B cell (primary cell): ENCODE data around the gene KRTAP19-2. TPM values are rescaled to one million over a fixed set of nuclear protein-coding genes. Genes with fewer than 3 reads are reported as not detected.

Experiments
- ATAC-seq: fragments of 200-7000 bp; cut with Tn5 transposase; one replicate; pipeline ENCODE4 v1.10.0; 2021; ENCODE audit warnings: low read depth, mild to moderate bottlenecking, moderate number of reproducible peaks, moderate library complexity
- CTCF ChIA-PET: fragments of 350-600 bp; sonication (Branson Sonifier 250); formaldehyde crosslinking; loops from one replicate; lab custom pipeline; 2021; ENCODE audit warnings: antibody characterized with exemption, inconsistent platforms; lab: Charles Lee
- POLR2A ChIA-PET: fragments of 350-600 bp; sonication (Branson Sonifier 250); formaldehyde crosslinking; loops from one replicate; lab custom pipeline; 2021; ENCODE audit warnings: antibody characterized with exemption; lab: Charles Lee
- DNase-seq: peaks from one replicate; pipeline ENCODE4 v3.0.0; 2013
- H2AFZ ChIP-seq: 2 replicates; pipeline ENCODE4 v1.6.1; 2012; ENCODE audit warnings: mild to moderate bottlenecking, low read depth, low read length; ENCODE audit not compliant: insufficient read depth, poor library complexity, severe bottlenecking
- H3K27ac ChIP-seq, 2 donors: 1 replicate in 1 of 2; 2 replicates in 1 of 2; pipeline ENCODE4 v1.5.1; 2012 to 2013; ENCODE audit warnings: low read length in 2 of 2, mild to moderate bottlenecking in 2 of 2, moderate library complexity in 1 of 2
- H3K27me3 ChIP-seq, 4 experiments: fragments of 200-600 bp in 1 of 4; sonication (generic) in 1 of 4; replicated peaks in 1 of 4; 1 replicate in 2 of 4; 2 replicates in 2 of 4; pipeline versions ENCODE4 v1.6.1 to v1.7.0; 2013 to 2016; ENCODE audit warnings: low read length in 3 of 4, mild to moderate bottlenecking in 2 of 4, mixed read lengths in 1 of 4, moderate library complexity in 1 of 4; ENCODE audit not compliant: insufficient read depth in 4 of 4, control insufficient read depth in 3 of 4; ENCODE audit errors: control extremely low read depth in 1 of 4
- H3K36me3 ChIP-seq, 2 experiments: replicated peaks in 1 of 2; 1 replicate in 1 of 2; 2 replicates in 1 of 2; pipeline versions ENCODE4 v1.6.1 to v1.7.1; 2013; ENCODE audit warnings: low read length in 1 of 2; ENCODE audit not compliant: insufficient read depth in 2 of 2, control insufficient read depth in 1 of 2; ENCODE audit errors: control extremely low read depth in 1 of 2, extremely low read depth in 1 of 2
- H3K4me1 ChIP-seq, 2 donors: fragments of 200-600 bp in 1 of 2; sonication (generic) in 1 of 2; 1 replicate in 1 of 2; 2 replicates in 1 of 2; pipeline versions ENCODE4 v1.5.1 to v1.6.1; 2013 to 2017; ENCODE audit warnings: low read length in 2 of 2; ENCODE audit not compliant: control insufficient read depth in 2 of 2, insufficient read depth in 2 of 2
- H3K4me2 ChIP-seq: replicated peaks from 2 replicates; pipeline ENCODE3; 2012; ENCODE audit warnings: mild to moderate bottlenecking, low read depth, low read length; ENCODE audit not compliant: poor library complexity, severe bottlenecking
- H3K4me3 ChIP-seq, 5 experiments: fragments of 200-600 bp in 1 of 5; sonication (generic) in 1 of 5; 1 replicate in 3 of 5; 2 replicates in 2 of 5; pipeline versions ENCODE4 v1.5.1 to v1.7.0; 2011 to 2016; ENCODE audit warnings: low read length in 4 of 5, mild to moderate bottlenecking in 4 of 5, low read depth in 2 of 5, control low read depth in 1 of 5, moderate library complexity in 1 of 5; ENCODE audit not compliant: insufficient read depth in 1 of 5; ENCODE audit errors: control extremely low read depth in 1 of 5, extremely low read depth in 1 of 5
- H3K79me2 ChIP-seq: fragments of 200-600 bp; sonication (generic); one replicate; pipeline ENCODE4 v1.6.0; 2016; ENCODE audit warnings: low read length; ENCODE audit not compliant: control insufficient read depth, insufficient read depth
- H3K9ac ChIP-seq: fragments of 200-600 bp; sonication (generic); 2 replicates; pipeline ENCODE4 v1.6.1; 2017; ENCODE audit warnings: mild to moderate bottlenecking, low read length, moderate library complexity
- H3K9me3 ChIP-seq, 3 donors: one replicate each; pipeline versions ENCODE4 v1.6.1 to v1.7.1; 2013; ENCODE audit warnings: low read length in 2 of 3; ENCODE audit not compliant: control insufficient read depth in 2 of 3, insufficient read depth in 1 of 3; ENCODE audit errors: control extremely low read depth in 1 of 3
- H4K20me1 ChIP-seq: 2 replicates; pipeline ENCODE4 v1.6.0; 2012; ENCODE audit warnings: mild to moderate bottlenecking, low read length; ENCODE audit not compliant: insufficient read depth, control insufficient read depth, poor library complexity, severe bottlenecking
- H3K27ac Mint-ChIP-seq: one replicate; pipeline ENCODE4 v1.8.0; 2021; ENCODE audit warnings: mixed read lengths
- H3K27me3 Mint-ChIP-seq: one replicate; pipeline ENCODE4 v1.8.0; 2021; ENCODE audit warnings: mixed read lengths
- H3K4me1 Mint-ChIP-seq: one replicate; pipeline ENCODE4 v1.8.0; 2021; ENCODE audit warnings: mixed read lengths
- H3K4me3 Mint-ChIP-seq: one replicate; pipeline ENCODE4 v1.8.0; 2021; ENCODE audit warnings: mixed read lengths
- H3K9me3 Mint-ChIP-seq: one replicate; pipeline ENCODE4 v1.8.0; 2022; ENCODE audit warnings: mixed read lengths; ENCODE audit not compliant: insufficient read depth
- EZH2 ChIP-seq: IDR thresholded peaks from 2 replicates; pipeline ENCODE4 v1.6.1; 2012; ENCODE audit warnings: borderline replicate concordance, low read depth, mild to moderate bottlenecking, moderate library complexity, low read length; ENCODE audit not compliant: insufficient read depth, poor library complexity, severe bottlenecking
- WGBS: methylation state at CpG from one replicate; pipeline ENCODE4 v1.1.5; 2013; ENCODE audit warnings: missing lambda C conversion rate; ENCODE audit not compliant: insufficient coverage; 5-methylcytosine and 5-hydroxymethylcytosine counted together
- intact Hi-C: fragments of 100-400 bp; cut with micrococcal nuclease; formaldehyde crosslinking; loops from one replicate; pipeline ENCODE4 v1.10.0; 2022
- polyA plus RNA-seq: library from polyadenylated mRNA; depleted of rRNA; stranded (reverse); fragments of >200 nt; gene quantifications from 2 replicates; pipeline ENCODE4 v1.2.3, GENCODE V29; 2012
- small RNA-seq: library from RNA; depleted of rRNA; stranded (forward); fragments of <200 nt; gene quantifications from one replicate; pipeline ENCODE3, GENCODE V24; 2012; ENCODE audit warnings: low replicate concordance, low read depth; ENCODE audit not compliant: insufficient read length
- total RNA-seq, 2 donors: library from RNA; stranded (reverse); fragments of 120-200 nt in 1 of 2; gene quantifications; 1 replicate in 1 of 2; 2 replicates in 1 of 2; pipeline versions ENCODE4 v1.2.3 to v1.2.4, GENCODE V29; 2013 to 2022
- TF ChIP-seq, protein P1 (sequence below): fragments of 200-600 bp; IDR thresholded peaks from one replicate; pipeline ENCODE4 v1.8.0; 2022; ENCODE audit warnings: antibody characterized with exemption, mild to moderate bottlenecking

KRTAP19-2 gene
- total and polyA plus RNA-seq, 2 donors (not counting 1 experiment from before 2014, with no cell fraction given): not detected

DNA sequence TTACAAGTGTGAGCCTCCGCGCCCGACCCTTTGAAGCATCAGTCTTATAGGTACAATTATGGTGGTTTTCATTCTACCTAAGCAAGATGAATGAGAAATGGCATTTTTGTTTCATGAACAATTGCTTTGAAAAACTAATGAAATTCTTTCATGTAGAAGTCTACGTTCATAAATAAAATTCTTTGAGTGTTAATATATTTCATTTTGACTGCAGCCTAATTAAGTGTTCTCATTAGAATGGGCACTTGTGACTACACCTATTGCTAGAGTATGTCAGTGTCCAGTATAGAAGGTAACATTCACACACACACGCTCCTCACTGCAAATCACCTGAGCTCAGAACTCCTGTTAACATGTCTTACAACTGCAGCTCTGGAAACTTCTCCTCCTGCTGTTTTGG is 47.3 kb downstream of the KRTAP19-2 start, which contains the start of gene KRTAP15-1:
KRTAP15-1 (plus strand) TSS at position 301 of the 400 bp plus-strand sequence; CDS start at position 354, 53 bp downstream.
- Mint-ChIP-seq H3K27me3 (no peaks in the 10 kb centered on the region), H3K4me1 (no peaks in the 10 kb centered on the region), H3K27ac (no peak within 1 kb of the TSS), H3K9me3 (no peaks in the 10 kb centered on the region), H3K4me3 (no peak within 1 kb of the TSS)
- no peaks in the 10 kb centered on the region for H3K79me2 ChIP-seq
- POLR2A ChIA-PET: no interaction called here
- H3K27ac ChIP-seq: no peak within 1 kb of the TSS
- CTCF ChIA-PET: no interaction called here
- H3K4me3 ChIP-seq: no peak within 1 kb of the TSS
- ATAC-seq (no peak), DNase-seq (no peak)
- TF ChIP-seq, protein P1, sequence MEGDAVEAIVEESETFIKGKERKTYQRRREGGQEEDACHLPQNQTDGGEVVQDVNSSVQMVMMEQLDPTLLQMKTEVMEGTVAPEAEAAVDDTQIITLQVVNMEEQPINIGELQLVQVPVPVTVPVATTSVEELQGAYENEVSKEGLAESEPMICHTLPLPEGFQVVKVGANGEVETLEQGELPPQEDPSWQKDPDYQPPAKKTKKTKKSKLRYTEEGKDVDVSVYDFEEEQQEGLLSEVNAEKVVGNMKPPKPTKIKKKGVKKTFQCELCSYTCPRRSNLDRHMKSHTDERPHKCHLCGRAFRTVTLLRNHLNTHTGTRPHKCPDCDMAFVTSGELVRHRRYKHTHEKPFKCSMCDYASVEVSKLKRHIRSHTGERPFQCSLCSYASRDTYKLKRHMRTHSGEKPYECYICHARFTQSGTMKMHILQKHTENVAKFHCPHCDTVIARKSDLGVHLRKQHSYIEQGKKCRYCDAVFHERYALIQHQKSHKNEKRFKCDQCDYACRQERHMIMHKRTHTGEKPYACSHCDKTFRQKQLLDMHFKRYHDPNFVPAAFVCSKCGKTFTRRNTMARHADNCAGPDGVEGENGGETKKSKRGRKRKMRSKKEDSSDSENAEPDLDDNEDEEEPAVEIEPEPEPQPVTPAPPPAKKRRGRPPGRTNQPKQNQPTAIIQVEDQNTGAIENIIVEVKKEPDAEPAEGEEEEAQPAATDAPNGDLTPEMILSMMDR: no peak
- TF ChIP-seq EZH2: no peak
- no peak within 1 kb of the TSS for H2AFZ ChIP-seq
- no peaks in the 10 kb centered on the region for H3K27me3 ChIP-seq
- H3K36me3 ChIP-seq: no peaks in the 10 kb centered on the region
- H3K4me1 ChIP-seq: no peaks in the 10 kb centered on the region
- H3K9me3 ChIP-seq: peaks cover 0 to 3% (median 0%) of the 10 kb centered on the region in 3 donors
- intact Hi-C loops: no loop called here
- H3K4me2 ChIP-seq: no peak within 1 kb of the TSS
- no peaks in the 10 kb centered on the region for H4K20me1 ChIP-seq
- 100% methylated on average over 1 of the region's 5 CpGs for WGBS
- no peak within 1 kb of the TSS for H3K9ac ChIP-seq

Small RNA genes within 50 kb of the gene (small RNA-seq; reads per million reads assigned to genes)
- gene AP000567.1 (not detected), gene KRTAP19-10P (not detected), gene KRTAP19-11P (not detected), gene KRTAP19-9P (not detected)

Other genes starting within 250 kb of the KRTAP19-2 start
- gene KRTAP24-1, start 204.5 kb downstream of the KRTAP19-2 start, total RNA-seq: not detected in 2 replicates
- gene KRTAP24-1, start 204.5 kb downstream of the KRTAP19-2 start, polyA plus RNA-seq: not detected in 2 replicates
- gene KRTAP25-1, start 197.9 kb downstream of the KRTAP19-2 start, total RNA-seq: not detected in 2 replicates
- gene KRTAP25-1, start 197.9 kb downstream of the KRTAP19-2 start, polyA plus RNA-seq: not detected in 2 replicates
- not detected in 2 replicates for gene KRTAP26-1, start 167.1 kb downstream of the KRTAP19-2 start, total RNA-seq
- not detected in 2 replicates for gene KRTAP26-1, start 167.1 kb downstream of the KRTAP19-2 start, polyA plus RNA-seq
- not detected in 2 replicates for gene KRTAP27-1, start 149.7 kb downstream of the KRTAP19-2 start, total RNA-seq
- not detected in 2 replicates for gene KRTAP27-1, start 149.7 kb downstream of the KRTAP19-2 start, polyA plus RNA-seq
- gene KRTAP23-1, start 138.8 kb downstream of the KRTAP19-2 start, total RNA-seq: not detected in 2 replicates
- not detected in 2 replicates for gene KRTAP23-1, start 138.8 kb downstream of the KRTAP19-2 start, polyA plus RNA-seq
- gene KRTAP13-2, start 115.2 kb downstream of the KRTAP19-2 start, total RNA-seq: not detected in 2 replicates
- gene KRTAP13-2, start 115.2 kb downstream of the KRTAP19-2 start, polyA plus RNA-seq: not detected in 2 replicates
- gene KRTAP13-1, start 91.4 kb downstream of the KRTAP19-2 start, total RNA-seq: not detected in 2 replicates
- not detected in 2 replicates for gene KRTAP13-1, start 91.4 kb downstream of the KRTAP19-2 start, polyA plus RNA-seq
- gene KRTAP13-3, start 61.5 kb downstream of the KRTAP19-2 start, total RNA-seq: not detected in 2 replicates
- gene KRTAP13-3, start 61.5 kb downstream of the KRTAP19-2 start, polyA plus RNA-seq: not detected in 2 replicates
- gene KRTAP13-4, start 57.2 kb downstream of the KRTAP19-2 start, total RNA-seq: not detected in 2 replicates
- not detected in 2 replicates for gene KRTAP13-4, start 57.2 kb downstream of the KRTAP19-2 start, polyA plus RNA-seq
- not detected in 2 replicates for gene KRTAP15-1, start 47.2 kb downstream of the KRTAP19-2 start, total RNA-seq
- gene KRTAP15-1, start 47.2 kb downstream of the KRTAP19-2 start, polyA plus RNA-seq: not detected in 2 replicates
- not detected in 2 replicates for gene KRTAP19-1, start 7.1 kb downstream of the KRTAP19-2 start, total RNA-seq
- not detected in 2 replicates for gene KRTAP19-1, start 7.1 kb downstream of the KRTAP19-2 start, polyA plus RNA-seq
- gene KRTAP19-3, start 4.6 kb upstream of the KRTAP19-2 start, total RNA-seq: not detected in 2 replicates
- not detected in 2 replicates for gene KRTAP19-3, start 4.6 kb upstream of the KRTAP19-2 start, polyA plus RNA-seq
- not detected in 2 replicates for gene KRTAP19-4, start 9.7 kb upstream of the KRTAP19-2 start, total RNA-seq
- gene KRTAP19-4, start 9.7 kb upstream of the KRTAP19-2 start, polyA plus RNA-seq: not detected in 2 replicates
- gene KRTAP19-5, start 14.7 kb upstream of the KRTAP19-2 start, total RNA-seq: not detected in 2 replicates
- gene KRTAP19-5, start 14.7 kb upstream of the KRTAP19-2 start, polyA plus RNA-seq: not detected in 2 replicates
- not detected in 2 replicates for gene KRTAP19-6, start 54.4 kb upstream of the KRTAP19-2 start, total RNA-seq
- not detected in 2 replicates for gene KRTAP19-6, start 54.4 kb upstream of the KRTAP19-2 start, polyA plus RNA-seq
- not detected in 2 replicates for gene KRTAP19-7, start 73.9 kb upstream of the KRTAP19-2 start, total RNA-seq
- not detected in 2 replicates for gene KRTAP19-7, start 73.9 kb upstream of the KRTAP19-2 start, polyA plus RNA-seq
- not detected in 2 replicates for gene KRTAP22-2, start 103.0 kb upstream of the KRTAP19-2 start, total RNA-seq
- gene KRTAP22-2, start 103.0 kb upstream of the KRTAP19-2 start, polyA plus RNA-seq: not detected in 2 replicates
- not detected in 2 replicates for gene KRTAP6-3, start 105.0 kb upstream of the KRTAP19-2 start, total RNA-seq
- gene KRTAP6-3, start 105.0 kb upstream of the KRTAP19-2 start, polyA plus RNA-seq: not detected in 2 replicates
- gene KRTAP6-2, start 111.5 kb upstream of the KRTAP19-2 start, total RNA-seq: not detected in 2 replicates
- gene KRTAP6-2, start 111.5 kb upstream of the KRTAP19-2 start, polyA plus RNA-seq: not detected in 2 replicates
- gene KRTAP22-1, start 113.7 kb upstream of the KRTAP19-2 start, total RNA-seq: not detected in 2 replicates
- not detected in 2 replicates for gene KRTAP22-1, start 113.7 kb upstream of the KRTAP19-2 start, polyA plus RNA-seq
- not detected in 2 replicates for gene KRTAP6-1, start 126.5 kb upstream of the KRTAP19-2 start, total RNA-seq
- not detected in 2 replicates for gene KRTAP6-1, start 126.5 kb upstream of the KRTAP19-2 start, polyA plus RNA-seq
- not detected in 2 replicates for gene KRTAP20-1, start 129.0 kb upstream of the KRTAP19-2 start, total RNA-seq
- gene KRTAP20-1, start 129.0 kb upstream of the KRTAP19-2 start, polyA plus RNA-seq: not detected in 2 replicates
- not detected in 2 replicates for gene KRTAP20-4, start 133.2 kb upstream of the KRTAP19-2 start, total RNA-seq
- not detected in 2 replicates for gene KRTAP20-4, start 133.2 kb upstream of the KRTAP19-2 start, polyA plus RNA-seq
- gene KRTAP20-2, start 147.8 kb upstream of the KRTAP19-2 start, total RNA-seq: not detected in 2 replicates
- gene KRTAP20-2, start 147.8 kb upstream of the KRTAP19-2 start, polyA plus RNA-seq: not detected in 2 replicates
- not detected in 2 replicates for gene KRTAP20-3, start 155.4 kb upstream of the KRTAP19-2 start, total RNA-seq
- gene KRTAP20-3, start 155.4 kb upstream of the KRTAP19-2 start, polyA plus RNA-seq: not detected in 2 replicates
- not detected in 2 replicates for gene KRTAP21-3, start 231.3 kb upstream of the KRTAP19-2 start, total RNA-seq
- gene KRTAP21-3, start 231.3 kb upstream of the KRTAP19-2 start, polyA plus RNA-seq: not detected in 2 replicates